ENCODE measurements around the gene FGF1.
"Not testable (repeated sequence)": the region's sequence is repeated elsewhere in the genome, so short reads cannot be mapped to it uniquely, and the experiment has no call there.

Gene FGF1

GRCh38 chr5:142667831-142668230 lies 18.1 kb downstream of the FGF1 start:
- DNase-seq: no peak

GRCh38 chr5:142664636-142665035 lies 21.3 kb downstream of the FGF1 start:
- DNase-seq: peak; percentile 75 to 87 (median 82)

- DNase-seq: no peak
These were observed 21.8 kb downstream of the FGF1 start for GRCh38 chr5:142664067-142664466.

- DNase-seq: peak; percentile 5 to 55 (median 35)
These were observed 22.6 kb downstream of the FGF1 start for GRCh38 chr5:142663246-142663645.

GRCh38 chr5:142661957-142662356 lies 23.9 kb downstream of the FGF1 start:
- DNase-seq: no peak

- DNase-seq: no peak
These were observed 24.7 kb downstream of the FGF1 start for GRCh38 chr5:142661143-142661542.

- DNase-seq: no peak
These were observed 25.2 kb downstream of the FGF1 start for GRCh38 chr5:142660731-142661130.

- no peak for DNase-seq
These were observed 25.7 kb downstream of the FGF1 start for GRCh38 chr5:142660196-142660595.

- no peak for DNase-seq
These were observed 26.5 kb downstream of the FGF1 start for GRCh38 chr5:142659405-142659804.

- no peak for DNase-seq
These were observed 27.6 kb downstream of the FGF1 start for GRCh38 chr5:142658278-142658677.

- no peak for DNase-seq
These were observed 28.4 kb downstream of the FGF1 start for GRCh38 chr5:142657446-142657845.

- DNase-seq: peak; percentile 80 to 89 (median 87)
These were observed 30.3 kb downstream of the FGF1 start for GRCh38 chr5:142655339-142656267.

- DNase-seq: no peak
These were observed 31.3 kb downstream of the FGF1 start for GRCh38 chr5:142654578-142655058.

GRCh38 chr5:142653321-142653720 lies 32.6 kb downstream of the FGF1 start:
- no peak for DNase-seq

GRCh38 chr5:142652563-142652962 lies 33.3 kb downstream of the FGF1 start:
- no peak for DNase-seq

GRCh38 chr5:142650881-142651280 lies 35.0 kb downstream of the FGF1 start:
- DNase-seq: no peak

GRCh38 chr5:142650060-142650459 lies 35.8 kb downstream of the FGF1 start:
- no peak for DNase-seq

GRCh38 chr5:142648108-142648507 lies 37.8 kb downstream of the FGF1 start:
- DNase-seq: not testable (repeated sequence)

- no peak for DNase-seq
These were observed 40.4 kb downstream of the FGF1 start for GRCh38 chr5:142645456-142645855.

- DNase-seq: peak in 1 of 4 experiments; percentile 8
These were observed 41.1 kb downstream of the FGF1 start for GRCh38 chr5:142644640-142645361.

GRCh38 chr5:142644127-142644526 lies 41.8 kb downstream of the FGF1 start:
- no peak for DNase-seq

GRCh38 chr5:142643634-142644033 lies 42.3 kb downstream of the FGF1 start:
- DNase-seq: no peak

GRCh38 chr5:142642427-142642826 lies 43.5 kb downstream of the FGF1 start:
- no peak for DNase-seq

GRCh38 chr5:142641711-142642110 lies 44.2 kb downstream of the FGF1 start:
- DNase-seq: no peak
